ENCODE measurements around the gene TRAPPC2L. TPM values are rescaled to one million over a fixed set of nuclear protein-coding genes. Genes with fewer than 3 reads are reported as not detected.

The TRAPPC2L gene
- polyA plus RNA-seq, 3 donors: 38.8 to 89.3 (median 82.4) TPM

DNA sequence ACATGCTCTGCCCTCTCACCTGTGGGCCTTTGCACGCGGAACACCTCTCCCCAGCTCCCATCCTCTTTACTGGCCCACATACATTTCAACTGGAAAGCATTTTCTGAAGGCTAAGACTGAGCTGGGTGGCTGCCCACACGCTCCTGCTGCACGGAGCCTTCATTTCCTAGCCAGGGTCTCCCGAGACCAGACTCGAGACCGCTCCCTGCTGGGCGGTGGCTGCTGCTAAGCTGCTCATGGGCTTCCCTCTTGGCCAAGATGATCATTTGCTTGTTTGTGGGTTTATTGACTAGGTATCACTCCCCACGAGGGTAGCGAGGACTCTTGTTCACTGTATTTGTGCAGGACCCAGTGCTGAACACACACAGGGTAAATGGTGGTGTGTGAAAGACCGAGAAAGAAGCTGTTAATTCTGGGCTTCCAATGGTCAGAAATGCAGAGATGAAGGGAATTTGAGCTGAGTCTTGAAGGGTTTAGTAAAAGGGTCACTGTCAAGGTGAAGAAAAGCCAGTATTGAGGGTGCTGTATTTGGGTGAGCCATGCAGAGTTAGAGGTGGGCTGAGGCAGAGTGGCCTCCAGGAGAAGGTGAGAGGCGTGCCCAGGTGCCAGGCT is 907 bp downstream of the TRAPPC2L start:
- Histone ChIP-seq H4K20me1 (ENCODE audit: insufficient read depth, low read length) (peaks cover 49% of the 10 kb centered on the region), H3K9ac (ENCODE audit: insufficient read depth, low read length, poor library complexity, severe bottlenecking) (peak overlapping the region; percentile 86), H3K27me3 (ENCODE audit: control insufficient read depth in 2 of 2, insufficient read depth in 2 of 2, low read length in 2 of 2) (no peaks in the 10 kb centered on the region), H2AFZ (ENCODE audit: insufficient read depth, low read depth, low read length, poor library complexity, severe bottlenecking) (peak overlapping the region; percentile 99), H3K79me2 (ENCODE audit: insufficient read depth, low read length) (peaks cover 39% of the 10 kb centered on the region), H3K27ac (ENCODE audit: low read depth in 1 of 2, low read length in 2 of 2) (peak overlapping the region in 1 of 2 donors; percentile 83), H3K4me1 (ENCODE audit: control insufficient read depth in 1 of 2, insufficient read depth in 2 of 2, low read length in 2 of 2) (peaks cover 44 to 50% of the 10 kb centered on the region in 2 donors), H3K4me3 (replicated peaks in 1 of 3; ENCODE audit: low read depth in 2 of 3, low read length in 3 of 3) (peak overlapping the region; percentile 73 to 99 (median 95)), H3K36me3 (replicated peaks in 1 of 2; ENCODE audit: control insufficient read depth in 1 of 2, insufficient read depth in 2 of 2, low read length in 2 of 2) (peaks cover 37 to 44% of the 10 kb centered on the region in 2 donors), H3K4me2 (replicated peaks; ENCODE audit: extremely low read depth, low read length, poor library complexity, severe bottlenecking) (peak overlapping the region; percentile 100), H3K9me3 (replicated peaks in 1 of 2; ENCODE audit: control insufficient read depth in 1 of 2, insufficient read depth in 1 of 2, low read length in 2 of 2) (no peaks in the 10 kb centered on the region)
- Mint-ChIP-seq H3K27me3 (ENCODE audit: low read depth in 3 of 3) (peaks cover 0 to 2% (median 0%) of the 10 kb centered on the region in 3 donors), H3K36me3 (peaks cover 37 to 45% of the 10 kb centered on the region in 2 donors), H3K4me3 (peak overlapping the region; percentile 95 to 98), H3K4me1 (peaks cover 51% of the 10 kb centered on the region), H3K27ac (peak overlapping the region; percentile 66 to 90 (median 87)), H3K9me3 (peaks cover 0 to 2% (median 0%) of the 10 kb centered on the region in 7 donors)
- WGBS (ENCODE audit: insufficient coverage): 17% methylated on average over 10 of the region's 12 CpGs
- intact Hi-C loops (cut with micrococcal nuclease): loop anchor here (2.0 to 10.0 kb wide), 8 partner anchors 41 to 647 kb away; partner anchors contain the start of genes CDH15 (in 1 of the 2), SPG7 (in 1 of the 2) and ZNF778 (in 1 of the 2)
- TF ChIP-seq CTCF (IDR thresholded peaks at IDR 0.05): peak; percentile 80
- DNase-seq: peak; percentile 63 to 70 (median 70)

DNA sequence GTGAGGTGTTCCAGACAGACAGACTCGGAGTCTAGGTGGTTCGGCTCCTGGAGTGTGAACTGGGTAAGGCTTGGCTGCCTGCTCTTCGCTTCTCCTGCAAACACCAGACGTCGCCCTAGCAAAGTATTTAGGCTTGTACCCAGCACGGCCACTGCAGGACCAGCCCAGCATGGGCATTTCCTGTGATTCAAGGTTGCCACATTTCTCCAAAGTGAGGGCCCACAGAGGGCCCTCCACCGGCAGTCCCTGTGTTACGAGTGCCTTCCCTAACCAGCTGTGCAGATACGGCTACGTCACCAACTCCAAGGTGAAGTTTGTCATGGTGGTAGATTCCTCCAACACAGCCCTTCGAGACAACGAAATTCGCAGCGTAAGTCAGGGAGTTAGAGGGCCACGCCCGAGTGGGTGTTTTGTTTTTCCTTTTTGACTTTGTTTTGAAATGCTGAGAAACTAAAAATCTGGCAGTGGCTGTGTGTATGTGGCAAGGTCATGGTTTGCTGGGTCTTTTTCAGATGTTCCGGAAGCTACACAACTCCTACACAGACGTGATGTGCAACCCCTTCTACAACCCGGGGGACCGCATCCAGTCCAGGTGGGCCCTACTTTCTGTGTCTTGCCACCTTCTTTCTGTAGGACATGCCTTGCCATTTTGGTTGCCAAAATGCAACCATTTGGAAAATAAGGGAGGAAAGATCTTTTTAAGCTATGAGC is 2.6 kb downstream of the TRAPPC2L start:
- no peak overlapping the region for H3K27ac ChIP-seq (ENCODE audit: low read depth in 1 of 2, low read length in 2 of 2)
- WGBS (ENCODE audit: insufficient coverage): 92% methylated on average over 8 of the region's 20 CpGs
- H3K4me2 ChIP-seq (replicated peaks; ENCODE audit: extremely low read depth, low read length, poor library complexity, severe bottlenecking): no peak overlapping the region
- H3K9ac ChIP-seq (ENCODE audit: insufficient read depth, low read length, poor library complexity, severe bottlenecking): no peak overlapping the region
- no peak for DNase-seq
- H2AFZ ChIP-seq (ENCODE audit: insufficient read depth, low read depth, low read length, poor library complexity, severe bottlenecking): no peak overlapping the region
- no peaks in the 10 kb centered on the region for H3K27me3 ChIP-seq (ENCODE audit: control insufficient read depth in 2 of 2, insufficient read depth in 2 of 2, low read length in 2 of 2)
- peaks cover 34% of the 10 kb centered on the region for H3K4me1 Mint-ChIP-seq
- no peak overlapping the region for H3K4me3 ChIP-seq (replicated peaks in 1 of 3; ENCODE audit: low read depth in 2 of 3, low read length in 3 of 3)
- H3K9me3 ChIP-seq (replicated peaks in 1 of 2; ENCODE audit: control insufficient read depth in 1 of 2, insufficient read depth in 1 of 2, low read length in 2 of 2): no peaks in the 10 kb centered on the region
- TF ChIP-seq CTCF (IDR thresholded peaks at IDR 0.05): no peak
- peaks cover 40 to 49% of the 10 kb centered on the region in 2 donors for H3K36me3 Mint-ChIP-seq
- peaks cover 27 to 32% of the 10 kb centered on the region in 2 donors for H3K4me1 ChIP-seq (ENCODE audit: control insufficient read depth in 1 of 2, insufficient read depth in 2 of 2, low read length in 2 of 2)
- H4K20me1 ChIP-seq (ENCODE audit: insufficient read depth, low read length): peaks cover 32% of the 10 kb centered on the region
- H3K9me3 Mint-ChIP-seq: peaks cover 0 to 2% (median 0%) of the 10 kb centered on the region in 7 donors
- H3K79me2 ChIP-seq (ENCODE audit: insufficient read depth, low read length): peaks cover 24% of the 10 kb centered on the region
- no peak overlapping the region for H3K27ac Mint-ChIP-seq
- peaks cover 0 to 2% (median 0%) of the 10 kb centered on the region in 3 donors for H3K27me3 Mint-ChIP-seq (ENCODE audit: low read depth in 3 of 3)
- H3K4me3 Mint-ChIP-seq: no peak overlapping the region
- peaks cover 37 to 44% of the 10 kb centered on the region in 2 donors for H3K36me3 ChIP-seq (replicated peaks in 1 of 2; ENCODE audit: control insufficient read depth in 1 of 2, insufficient read depth in 2 of 2, low read length in 2 of 2)
- intact Hi-C loops (cut with micrococcal nuclease): loop anchor here (2.0 to 10.0 kb wide), 7 partner anchors 43 to 645 kb away; partner anchors contain the start of genes CDH15 (in 1 of the 2), SPG7 (in 1 of the 2) and ZNF778 (in 1 of the 2)
